Measurements from ENCODE around the gene HAGHL.

Gene HAGHL

DNA sequence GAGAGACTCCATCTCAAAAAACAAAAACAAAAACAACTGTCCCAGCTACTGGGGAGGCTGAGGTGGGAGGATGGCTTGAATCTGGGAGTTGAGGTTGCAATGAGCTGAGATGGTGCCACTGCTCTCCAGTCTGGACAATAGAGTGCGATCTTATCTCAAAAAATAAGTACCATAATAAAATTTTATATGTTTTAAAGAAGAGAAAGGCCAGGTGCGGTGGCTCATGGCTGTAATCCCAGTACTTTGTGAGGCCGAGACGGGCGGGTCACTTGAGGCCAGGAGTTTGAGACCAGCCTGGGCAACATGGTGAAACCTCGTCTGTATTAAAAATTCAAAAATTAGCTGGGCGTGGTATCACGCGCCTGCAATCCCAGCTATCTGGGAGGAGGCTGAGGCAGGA lies 49.9 kb downstream of the HAGHL start:
- no peak for DNase-seq

DNA sequence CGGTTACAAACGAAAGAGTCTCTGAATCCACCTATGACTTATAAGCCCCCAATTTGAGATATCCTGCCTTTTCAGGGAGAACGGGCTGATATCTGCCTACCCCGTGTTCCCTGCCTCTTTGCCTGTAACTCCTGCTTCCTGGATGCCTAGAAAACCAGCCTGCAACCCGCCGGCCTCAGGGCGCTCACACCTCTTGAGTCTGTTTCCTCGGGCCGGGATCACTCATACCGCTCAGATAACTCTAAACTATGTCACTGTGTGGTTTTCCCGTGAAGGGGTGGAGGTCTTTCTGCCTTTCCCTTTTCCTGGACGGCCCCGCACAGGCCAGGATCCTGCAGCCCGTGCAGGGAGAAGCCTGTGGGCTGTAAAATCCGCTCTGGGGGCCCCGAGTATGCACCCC lies 50.9 kb downstream of the HAGHL start:
- DNase-seq = no peak

DNA sequence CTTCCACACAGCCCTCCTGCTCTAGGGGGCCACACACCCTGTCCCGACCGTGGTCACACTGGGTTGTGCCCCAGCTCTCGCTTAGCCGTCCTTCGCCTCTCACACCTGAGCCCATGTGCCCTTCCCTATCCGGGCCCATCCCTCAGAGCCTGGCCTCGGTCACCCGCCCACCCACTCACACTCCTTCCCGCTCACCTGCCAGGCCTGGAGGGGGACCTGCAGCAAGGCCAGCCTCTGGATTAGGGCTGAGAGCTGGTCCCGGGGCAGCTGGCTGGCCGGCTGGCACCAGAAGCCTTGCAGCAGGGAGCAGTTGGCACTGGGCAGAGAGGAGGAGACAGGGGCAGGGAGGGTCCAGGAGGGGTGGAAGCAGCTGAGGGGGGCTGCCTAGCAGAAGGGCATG lies 51.5 kb downstream of the HAGHL start:
- DNase-seq = no peak

DNA sequence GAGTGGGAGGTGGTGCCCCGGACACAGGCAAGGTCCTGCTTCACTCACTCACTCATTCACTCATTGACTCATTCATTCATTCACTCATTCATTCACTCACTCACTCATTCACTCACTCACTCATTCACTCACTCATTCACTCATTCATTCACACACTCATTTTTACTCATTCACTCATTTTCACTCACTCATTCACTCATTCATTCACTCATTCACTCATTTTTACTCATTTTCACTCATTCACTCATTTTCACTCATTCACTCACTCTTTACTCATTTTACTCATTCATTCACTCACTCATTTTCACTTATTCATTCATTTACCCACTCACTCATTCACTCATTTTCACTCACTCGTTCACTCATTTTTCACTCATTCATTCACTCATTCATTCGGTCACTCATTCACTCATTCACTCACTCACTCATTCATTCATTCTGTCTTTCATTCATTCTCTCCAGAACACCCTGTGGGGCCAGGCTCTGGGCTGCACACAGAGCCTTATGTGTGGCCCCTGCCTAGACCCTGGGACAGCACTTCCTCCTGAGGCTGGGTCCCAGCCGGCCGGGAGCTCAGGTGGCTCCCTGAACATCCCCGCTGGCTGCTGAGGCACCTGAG lies 52.1 kb downstream of the HAGHL start:
- no peak for DNase-seq

Measured in CD4-positive, alpha-beta T cell treated with Interleukin-12 subunit alpha and Interleukin-12 subunit beta, for 1 hour (primary cell).